ENCODE data around the gene DNAL1. TPM values are rescaled to one million over a fixed set of nuclear protein-coding genes. Genes with fewer than 3 reads are reported as not detected.

DNAL1 gene
- total RNA-seq, 1 experiment from 2014 or later, result 25.5 TPM

DNA sequence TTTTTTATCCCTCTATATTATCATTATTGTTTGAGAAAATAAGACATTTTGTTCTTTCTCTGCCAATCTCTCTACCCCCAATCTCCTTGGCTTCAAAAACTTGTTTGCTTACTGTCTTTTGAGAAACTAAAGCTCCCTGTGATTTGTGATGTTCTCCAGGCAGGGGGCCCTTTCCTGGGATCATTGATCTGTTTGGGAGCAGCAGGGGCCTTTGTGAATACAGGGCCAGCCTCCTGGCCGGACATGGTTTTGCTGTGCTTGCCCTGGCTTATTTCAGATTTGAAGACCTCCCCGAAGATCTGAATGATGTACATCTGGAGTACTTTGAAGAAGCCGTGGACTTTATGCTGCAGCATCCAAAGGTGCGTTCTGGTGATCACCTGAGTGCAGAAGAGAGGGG is 28.0 kb upstream of the DNAL1 start:
- peaks cover 15% of the 10 kb centered on the region for H3K4me1 ChIP-seq (replicated peaks; ENCODE audit: insufficient read depth)
- H3K9me2 ChIP-seq (ENCODE audit: insufficient read depth), result no peaks in the 10 kb centered on the region
- BruUV-seq (replicated peaks), result no TSS peak
- TF ChIP-seq, protein P1, sequence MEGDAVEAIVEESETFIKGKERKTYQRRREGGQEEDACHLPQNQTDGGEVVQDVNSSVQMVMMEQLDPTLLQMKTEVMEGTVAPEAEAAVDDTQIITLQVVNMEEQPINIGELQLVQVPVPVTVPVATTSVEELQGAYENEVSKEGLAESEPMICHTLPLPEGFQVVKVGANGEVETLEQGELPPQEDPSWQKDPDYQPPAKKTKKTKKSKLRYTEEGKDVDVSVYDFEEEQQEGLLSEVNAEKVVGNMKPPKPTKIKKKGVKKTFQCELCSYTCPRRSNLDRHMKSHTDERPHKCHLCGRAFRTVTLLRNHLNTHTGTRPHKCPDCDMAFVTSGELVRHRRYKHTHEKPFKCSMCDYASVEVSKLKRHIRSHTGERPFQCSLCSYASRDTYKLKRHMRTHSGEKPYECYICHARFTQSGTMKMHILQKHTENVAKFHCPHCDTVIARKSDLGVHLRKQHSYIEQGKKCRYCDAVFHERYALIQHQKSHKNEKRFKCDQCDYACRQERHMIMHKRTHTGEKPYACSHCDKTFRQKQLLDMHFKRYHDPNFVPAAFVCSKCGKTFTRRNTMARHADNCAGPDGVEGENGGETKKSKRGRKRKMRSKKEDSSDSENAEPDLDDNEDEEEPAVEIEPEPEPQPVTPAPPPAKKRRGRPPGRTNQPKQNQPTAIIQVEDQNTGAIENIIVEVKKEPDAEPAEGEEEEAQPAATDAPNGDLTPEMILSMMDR (conservative IDR thresholded peaks at IDR 0.05), result no peak
- no peak for TF ChIP-seq EZH2 (IDR thresholded peaks at IDR 0.05; ENCODE audit: low read depth)
- H3K9me3 ChIP-seq (ENCODE audit: insufficient read depth, low read depth), result no peaks in the 10 kb centered on the region
- no peaks in the 10 kb centered on the region for H3K36me3 ChIP-seq (ENCODE audit: low read depth)
- H3K27me3 ChIP-seq (ENCODE audit: insufficient read depth, low read depth), result no peaks in the 10 kb centered on the region
- H4K20me1 ChIP-seq (ENCODE audit: insufficient read depth), result no peaks in the 10 kb centered on the region
- no peaks in the 10 kb centered on the region for H3K79me2 ChIP-seq (ENCODE audit: low read depth)
- H3K4me2 ChIP-seq, result no peak overlapping the region
- DNase-seq, result no peak
- H3F3A ChIP-seq (ENCODE audit: insufficient read depth, low read depth), result peaks cover 22% of the 10 kb centered on the region
- no peak overlapping the region for H3K27ac ChIP-seq
- ChIA-PET CTCF (no interaction called here), POLR2A (ENCODE audit: unreplicated experiment) (no interaction called here)
- H2AFZ ChIP-seq, result no peak overlapping the region; the same call in 1 of the 2 replicates
- H3K4me3 ChIP-seq, result no peak overlapping the region
- intact Hi-C loops (cut with micrococcal nuclease; ENCODE audit: unreplicated experiment), result no loop called here

DNA sequence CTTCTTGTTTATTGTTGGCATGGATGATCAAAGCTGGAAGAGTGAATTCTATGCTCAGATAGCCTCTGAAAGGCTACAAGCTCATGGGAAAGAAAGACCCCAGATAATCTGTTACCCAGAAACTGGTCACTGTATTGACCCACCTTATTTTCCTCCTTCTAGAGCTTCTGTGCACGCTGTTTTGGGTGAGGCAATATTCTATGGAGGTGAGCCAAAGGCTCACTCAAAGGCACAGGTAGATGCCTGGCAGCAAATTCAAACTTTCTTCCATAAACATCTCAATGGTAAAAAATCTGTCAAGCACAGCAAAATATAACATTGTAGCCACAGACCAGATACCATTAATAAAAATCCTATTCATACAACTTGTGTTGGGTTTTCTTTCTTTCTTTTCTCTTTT is 25.3 kb upstream of the DNAL1 start:
- CTCF ChIA-PET, result no interaction called here
- no peak overlapping the region for H3K4me3 ChIP-seq
- POLR2A ChIA-PET (ENCODE audit: unreplicated experiment), result no interaction called here

DNA sequence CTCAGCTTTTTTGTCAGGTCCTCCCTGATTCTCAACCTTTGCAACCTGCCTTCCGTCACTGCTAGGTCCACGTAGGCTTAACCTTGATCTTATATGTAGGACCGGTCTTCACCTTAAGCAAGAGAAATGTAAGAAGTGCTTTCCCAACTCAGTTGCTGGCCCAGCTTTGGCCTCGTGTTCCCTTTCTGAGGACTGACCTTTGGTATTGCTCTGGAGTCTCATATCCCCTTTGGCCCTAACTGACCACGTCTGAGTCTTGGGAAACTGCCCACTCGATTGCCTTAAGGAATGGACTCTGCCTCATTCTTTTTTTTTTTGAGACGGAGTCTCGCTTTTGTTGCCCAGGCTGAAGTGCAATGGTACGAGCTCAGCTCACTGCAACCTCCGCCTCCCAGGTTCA is 24.5 kb upstream of the DNAL1 start:
- TF ChIP-seq, protein P1 (conservative IDR thresholded peaks at IDR 0.05), result no peak
- no peak for TF ChIP-seq EZH2 (IDR thresholded peaks at IDR 0.05; ENCODE audit: low read depth)
- no peaks in the 10 kb centered on the region for H3K27me3 ChIP-seq (ENCODE audit: insufficient read depth, low read depth)
- intact Hi-C loops (cut with micrococcal nuclease; ENCODE audit: unreplicated experiment), result no loop called here
- ChIA-PET POLR2A (ENCODE audit: unreplicated experiment) (no interaction called here), CTCF (no interaction called here)
- no peaks in the 10 kb centered on the region for H3K9me3 ChIP-seq (ENCODE audit: insufficient read depth, low read depth)
- no peak overlapping the region for H3K27ac ChIP-seq
- H2AFZ ChIP-seq, result no peak overlapping the region
- H3K36me3 ChIP-seq (ENCODE audit: low read depth), result no peaks in the 10 kb centered on the region
- H3K4me2 ChIP-seq, result no peak overlapping the region
- H3F3A ChIP-seq (ENCODE audit: insufficient read depth, low read depth), result no peaks in the 10 kb centered on the region
- H3K9me2 ChIP-seq (ENCODE audit: insufficient read depth), result no peaks in the 10 kb centered on the region
- H4K20me1 ChIP-seq (ENCODE audit: insufficient read depth), result no peaks in the 10 kb centered on the region
- no peak for DNase-seq
- no peak overlapping the region for H3K4me3 ChIP-seq
- H3K4me1 ChIP-seq (replicated peaks; ENCODE audit: insufficient read depth), result no peaks in the 10 kb centered on the region
- no TSS peak for BruUV-seq (replicated peaks)
- H3K79me2 ChIP-seq (ENCODE audit: low read depth), result no peaks in the 10 kb centered on the region

More for the DNA sequence above, 25.3 kb upstream of the DNAL1 start:
- Histone ChIP-seq H3K27ac (no peak overlapping the region), H2AFZ (no peak overlapping the region), H3K9me3 (ENCODE audit: insufficient read depth, low read depth) (no peaks in the 10 kb centered on the region), H3K4me1 (replicated peaks; ENCODE audit: insufficient read depth) (no peaks in the 10 kb centered on the region), H3K79me2 (ENCODE audit: low read depth) (no peaks in the 10 kb centered on the region), H3K27me3 (ENCODE audit: insufficient read depth, low read depth) (no peaks in the 10 kb centered on the region), H4K20me1 (ENCODE audit: insufficient read depth) (no peaks in the 10 kb centered on the region), H3K9me2 (ENCODE audit: insufficient read depth) (no peaks in the 10 kb centered on the region), H3K36me3 (ENCODE audit: low read depth) (no peaks in the 10 kb centered on the region), H3K4me2 (no peak overlapping the region), H3F3A (ENCODE audit: insufficient read depth, low read depth) (0 out of 2 replicates have a peak, but pooled peaks cover under 1% of the 10 kb centered on the region)
- intact Hi-C loops (cut with micrococcal nuclease; ENCODE audit: unreplicated experiment), result no loop called here
- DNase-seq, result no peak
- no TSS peak for BruUV-seq (replicated peaks)
- TF ChIP-seq, protein P1 (conservative IDR thresholded peaks at IDR 0.05), result no peak
- no peak for TF ChIP-seq EZH2 (IDR thresholded peaks at IDR 0.05; ENCODE audit: low read depth)

Measured in PC-9 (cell line).